SK-N-SH treated with all-trans-retinoic acid at 6 μM for 48 hours (cell line): ENCODE data around the gene BLNK.

Source experiments
- ATAC-seq: fragments of 200-7000 bp; cut with Tn5 transposase; 3 replicates; pipeline ENCODE4 v1.9.1; 2020; ENCODE audit warnings: mild to moderate bottlenecking, moderate library complexity
- ARNTL ChIP-seq: fragments of 450-650 bp; formaldehyde crosslinking; IDR thresholded peaks from 2 replicates; pipeline ENCODE4 v1.5.0; 2020; ENCODE audit warnings: low read depth, mild to moderate bottlenecking, moderate library complexity, borderline replicate concordance
- BACH2 ChIP-seq: fragments of 250-450 bp; sonication (Bioruptor Pico); IDR thresholded peaks from 2 replicates; pipeline ENCODE4 v1.9.0; 2021; ENCODE audit warnings: mild to moderate bottlenecking, borderline replicate concordance
- CSDC2 ChIP-seq: fragments of 250-450 bp; sonication (Bioruptor Pico); IDR thresholded peaks from 2 replicates; pipeline ENCODE4 v1.5.0; 2020; ENCODE audit warnings: mild to moderate bottlenecking, moderate library complexity
- ESRRG ChIP-seq: fragments of 250-450 bp; sonication (Bioruptor Pico); IDR thresholded peaks from 2 replicates; pipeline ENCODE4 v1.6.1; 2021; ENCODE audit warnings: mild to moderate bottlenecking
- GLIS3 ChIP-seq: fragments of 250-450 bp; sonication (Bioruptor Pico); IDR thresholded peaks from 2 replicates; pipeline ENCODE4 v1.5.0; 2020; ENCODE audit warnings: mild to moderate bottlenecking, moderate library complexity
- ISL1 ChIP-seq: fragments of 250-450 bp; sonication (Bioruptor Pico); IDR thresholded peaks from 2 replicates; pipeline ENCODE4 v2.1.2; 2022; ENCODE audit warnings: mild to moderate bottlenecking, moderate library complexity
- OSR1 ChIP-seq: fragments of 250-450 bp; sonication (Bioruptor Pico); IDR thresholded peaks from 2 replicates; pipeline ENCODE4 v1.8.0; 2022; ENCODE audit warnings: moderate library complexity, mild to moderate bottlenecking, inconsistent platforms
- RARB ChIP-seq: fragments of 250-450 bp; sonication (Bioruptor Pico); IDR thresholded peaks from 2 replicates; pipeline ENCODE4 v1.8.0; 2021; ENCODE audit warnings: mild to moderate bottlenecking, moderate library complexity
- SNAI2 ChIP-seq: fragments of 250-450 bp; sonication (Bioruptor Pico); IDR thresholded peaks from 2 replicates; pipeline ENCODE4 v1.5.0; 2020; ENCODE audit warnings: mild to moderate bottlenecking, moderate library complexity
- TCF4 ChIP-seq: fragments of 250-450 bp; sonication (Bioruptor Pico); IDR thresholded peaks from 2 replicates; pipeline ENCODE4 v1.8.0; 2021; ENCODE audit warnings: mild to moderate bottlenecking, moderate library complexity, borderline replicate concordance
- TOX ChIP-seq: fragments of 250-450 bp; sonication (Bioruptor Pico); IDR thresholded peaks from 2 replicates; pipeline ENCODE4 v1.8.0; 2021; ENCODE audit warnings: mild to moderate bottlenecking, moderate library complexity, borderline replicate concordance
- ZC3H10 ChIP-seq: fragments of 250-450 bp; sonication (Bioruptor Pico); IDR thresholded peaks from 2 replicates; pipeline ENCODE4 v1.5.1; 2021; ENCODE audit warnings: mild to moderate bottlenecking, moderate library complexity
- ZFP3 ChIP-seq: fragments of 250-450 bp; sonication (Bioruptor Pico); IDR thresholded peaks from 2 replicates; pipeline ENCODE4 v1.5.0; 2020; ENCODE audit warnings: mild to moderate bottlenecking, moderate library complexity
- ZFP30 ChIP-seq: fragments of 450-650 bp; formaldehyde crosslinking; IDR thresholded peaks from 2 replicates; pipeline ENCODE4 v1.5.0; 2022; ENCODE audit warnings: mild to moderate bottlenecking, moderate library complexity
- ZNF565 ChIP-seq: fragments of 450-650 bp; formaldehyde crosslinking; conservative IDR thresholded peaks from 2 replicates; pipeline ENCODE4 v1.5.0; 2020; ENCODE audit warnings: low read depth, mild to moderate bottlenecking, moderate library complexity
- ZNF70 ChIP-seq: fragments of 450-650 bp; formaldehyde crosslinking; IDR thresholded peaks from 2 replicates; pipeline ENCODE4 v1.5.0; 2020; ENCODE audit warnings: mild to moderate bottlenecking, moderate library complexity
- ZNF8 ChIP-seq: fragments of 450-650 bp; formaldehyde crosslinking; IDR thresholded peaks from 2 replicates; pipeline ENCODE4 v1.5.0; 2020; ENCODE audit warnings: mild to moderate bottlenecking, moderate library complexity
- TF ChIP-seq, protein P1 (sequence below): fragments of 250-450 bp; sonication (Bioruptor Pico); IDR thresholded peaks from 2 replicates; pipeline ENCODE4 v1.5.1; 2020; ENCODE audit warnings: low read depth, mild to moderate bottlenecking, moderate library complexity
- TF ChIP-seq, protein P2 (sequence below): fragments of 250-450 bp; sonication (Bioruptor Pico); IDR thresholded peaks from 2 replicates; pipeline ENCODE4 v1.5.0; 2020; ENCODE audit warnings: mild to moderate bottlenecking, moderate library complexity
- TF ChIP-seq, protein P3 (sequence below): fragments of 250-450 bp; sonication (Bioruptor Pico); IDR thresholded peaks from 2 replicates; pipeline ENCODE4 v1.8.0; 2020; ENCODE audit warnings: mild to moderate bottlenecking, moderate library complexity, borderline replicate concordance
- TF ChIP-seq, protein P4 (sequence below): fragments of 250-450 bp; sonication (Bioruptor Pico); IDR thresholded peaks from 2 replicates; pipeline ENCODE4 v1.5.1; 2021; ENCODE audit warnings: mild to moderate bottlenecking, moderate library complexity

The BLNK gene

DNA sequence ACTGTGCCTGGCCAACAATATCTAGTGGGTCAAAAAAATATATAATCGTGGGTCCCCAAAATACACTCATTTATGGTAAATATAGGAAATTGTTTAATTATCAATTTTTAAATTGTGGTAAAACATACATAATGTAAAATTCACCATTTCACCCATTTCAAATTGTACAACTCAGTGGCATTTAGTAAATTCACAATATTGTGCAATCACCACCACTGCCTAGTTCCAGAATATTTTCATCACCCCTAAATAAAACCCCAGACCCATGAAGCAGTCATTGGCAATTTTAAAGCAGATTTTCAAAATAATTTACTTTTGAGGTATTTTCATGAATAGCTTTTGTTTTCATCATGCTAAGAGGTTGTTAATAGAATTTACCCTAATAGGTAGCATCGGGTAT is 10.2 kb downstream of the BLNK start:
- TF ChIP-seq GLIS3 (CRISPR knock-in tag) = no peak
- no peak for TF ChIP-seq ZC3H10
- TF ChIP-seq, all 23 proteins: peak for 0
- ATAC-seq = no peak

DNA sequence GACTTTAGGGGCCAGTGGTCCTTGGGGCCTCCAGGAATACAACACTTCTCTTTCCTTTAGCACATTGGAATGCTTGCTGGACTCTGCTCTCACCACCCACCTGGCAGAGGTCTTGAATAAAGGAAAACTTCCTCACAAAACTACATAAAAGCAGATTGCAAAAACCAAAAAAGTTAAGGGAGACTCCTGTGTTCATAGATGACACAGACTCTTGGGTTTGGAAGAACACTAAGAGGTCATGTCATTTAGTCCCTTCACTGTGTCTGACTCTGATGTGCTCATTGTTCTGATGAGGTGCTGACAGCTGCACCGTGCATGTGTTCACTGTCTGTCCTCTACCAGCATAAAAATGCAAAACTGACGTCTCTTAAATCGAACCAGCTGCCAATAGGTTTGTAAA is 11.4 kb downstream of the BLNK start:
- ATAC-seq = no peak
- TF ChIP-seq TCF4 (no peak), RARB (CRISPR knock-in tag) (no peak), CSDC2 (CRISPR knock-in tag) (no peak), BACH2 (CRISPR knock-in tag) (no peak)
- TF ChIP-seq, protein P1, sequence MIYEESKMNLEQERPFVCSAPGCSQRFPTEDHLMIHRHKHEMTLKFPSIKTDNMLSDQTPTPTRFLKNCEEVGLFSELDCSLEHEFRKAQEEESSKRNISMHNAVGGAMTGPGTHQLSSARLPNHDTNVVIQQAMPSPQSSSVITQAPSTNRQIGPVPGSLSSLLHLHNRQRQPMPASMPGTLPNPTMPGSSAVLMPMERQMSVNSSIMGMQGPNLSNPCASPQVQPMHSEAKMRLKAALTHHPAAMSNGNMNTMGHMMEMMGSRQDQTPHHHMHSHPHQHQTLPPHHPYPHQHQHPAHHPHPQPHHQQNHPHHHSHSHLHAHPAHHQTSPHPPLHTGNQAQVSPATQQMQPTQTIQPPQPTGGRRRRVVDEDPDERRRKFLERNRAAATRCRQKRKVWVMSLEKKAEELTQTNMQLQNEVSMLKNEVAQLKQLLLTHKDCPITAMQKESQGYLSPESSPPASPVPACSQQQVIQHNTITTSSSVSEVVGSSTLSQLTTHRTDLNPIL (CRISPR knock-in tag) = no peak

DNA sequence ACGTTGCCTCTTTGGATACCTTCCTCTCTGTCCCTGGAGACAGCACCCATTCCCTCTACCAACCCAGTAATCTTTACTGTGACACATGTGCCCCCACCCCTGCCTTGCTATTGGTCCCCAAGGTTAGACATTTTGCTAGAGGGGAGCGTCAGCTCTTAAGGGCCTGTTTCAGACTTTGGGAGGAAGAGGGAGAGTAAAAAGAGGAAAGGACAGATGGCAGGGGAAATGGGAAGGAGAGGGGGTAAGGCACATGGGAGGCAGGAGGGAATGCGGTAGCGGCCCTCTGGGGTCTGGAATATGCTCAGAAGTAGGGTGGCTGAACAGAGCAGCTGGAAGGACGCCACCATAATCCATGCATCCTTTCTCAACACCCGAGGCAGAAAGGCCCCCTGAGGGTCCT is 12.2 kb downstream of the BLNK start:
- ATAC-seq = no peak
- TF ChIP-seq BACH2 (CRISPR knock-in tag) (no peak), ZNF565 (no peak), TOX (CRISPR knock-in tag) (no peak), ZFP30 (CRISPR knock-in tag) (no peak), ZNF8 (CRISPR knock-in tag) (no peak), ZNF70 (CRISPR knock-in tag) (no peak), ARNTL (CRISPR knock-in tag) (no peak), OSR1 (CRISPR knock-in tag) (no peak), SNAI2 (CRISPR knock-in tag) (no peak), GLIS3 (CRISPR knock-in tag) (no peak), RARB (CRISPR knock-in tag) (no peak), ESRRG (CRISPR knock-in tag) (no peak)
- TF ChIP-seq, protein P2, sequence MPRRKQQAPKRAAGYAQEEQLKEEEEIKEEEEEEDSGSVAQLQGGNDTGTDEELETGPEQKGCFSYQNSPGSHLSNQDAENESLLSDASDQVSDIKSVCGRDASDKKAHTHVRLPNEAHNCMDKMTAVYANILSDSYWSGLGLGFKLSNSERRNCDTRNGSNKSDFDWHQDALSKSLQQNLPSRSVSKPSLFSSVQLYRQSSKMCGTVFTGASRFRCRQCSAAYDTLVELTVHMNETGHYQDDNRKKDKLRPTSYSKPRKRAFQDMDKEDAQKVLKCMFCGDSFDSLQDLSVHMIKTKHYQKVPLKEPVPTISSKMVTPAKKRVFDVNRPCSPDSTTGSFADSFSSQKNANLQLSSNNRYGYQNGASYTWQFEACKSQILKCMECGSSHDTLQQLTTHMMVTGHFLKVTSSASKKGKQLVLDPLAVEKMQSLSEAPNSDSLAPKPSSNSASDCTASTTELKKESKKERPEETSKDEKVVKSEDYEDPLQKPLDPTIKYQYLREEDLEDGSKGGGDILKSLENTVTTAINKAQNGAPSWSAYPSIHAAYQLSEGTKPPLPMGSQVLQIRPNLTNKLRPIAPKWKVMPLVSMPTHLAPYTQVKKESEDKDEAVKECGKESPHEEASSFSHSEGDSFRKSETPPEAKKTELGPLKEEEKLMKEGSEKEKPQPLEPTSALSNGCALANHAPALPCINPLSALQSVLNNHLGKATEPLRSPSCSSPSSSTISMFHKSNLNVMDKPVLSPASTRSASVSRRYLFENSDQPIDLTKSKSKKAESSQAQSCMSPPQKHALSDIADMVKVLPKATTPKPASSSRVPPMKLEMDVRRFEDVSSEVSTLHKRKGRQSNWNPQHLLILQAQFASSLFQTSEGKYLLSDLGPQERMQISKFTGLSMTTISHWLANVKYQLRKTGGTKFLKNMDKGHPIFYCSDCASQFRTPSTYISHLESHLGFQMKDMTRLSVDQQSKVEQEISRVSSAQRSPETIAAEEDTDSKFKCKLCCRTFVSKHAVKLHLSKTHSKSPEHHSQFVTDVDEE = no peak
- TF ChIP-seq, protein P3, sequence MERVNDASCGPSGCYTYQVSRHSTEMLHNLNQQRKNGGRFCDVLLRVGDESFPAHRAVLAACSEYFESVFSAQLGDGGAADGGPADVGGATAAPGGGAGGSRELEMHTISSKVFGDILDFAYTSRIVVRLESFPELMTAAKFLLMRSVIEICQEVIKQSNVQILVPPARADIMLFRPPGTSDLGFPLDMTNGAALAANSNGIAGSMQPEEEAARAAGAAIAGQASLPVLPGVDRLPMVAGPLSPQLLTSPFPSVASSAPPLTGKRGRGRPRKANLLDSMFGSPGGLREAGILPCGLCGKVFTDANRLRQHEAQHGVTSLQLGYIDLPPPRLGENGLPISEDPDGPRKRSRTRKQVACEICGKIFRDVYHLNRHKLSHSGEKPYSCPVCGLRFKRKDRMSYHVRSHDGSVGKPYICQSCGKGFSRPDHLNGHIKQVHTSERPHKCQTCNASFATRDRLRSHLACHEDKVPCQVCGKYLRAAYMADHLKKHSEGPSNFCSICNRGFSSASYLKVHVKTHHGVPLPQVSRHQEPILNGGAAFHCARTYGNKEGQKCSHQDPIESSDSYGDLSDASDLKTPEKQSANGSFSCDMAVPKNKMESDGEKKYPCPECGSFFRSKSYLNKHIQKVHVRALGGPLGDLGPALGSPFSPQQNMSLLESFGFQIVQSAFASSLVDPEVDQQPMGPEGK = no peak

DNA sequence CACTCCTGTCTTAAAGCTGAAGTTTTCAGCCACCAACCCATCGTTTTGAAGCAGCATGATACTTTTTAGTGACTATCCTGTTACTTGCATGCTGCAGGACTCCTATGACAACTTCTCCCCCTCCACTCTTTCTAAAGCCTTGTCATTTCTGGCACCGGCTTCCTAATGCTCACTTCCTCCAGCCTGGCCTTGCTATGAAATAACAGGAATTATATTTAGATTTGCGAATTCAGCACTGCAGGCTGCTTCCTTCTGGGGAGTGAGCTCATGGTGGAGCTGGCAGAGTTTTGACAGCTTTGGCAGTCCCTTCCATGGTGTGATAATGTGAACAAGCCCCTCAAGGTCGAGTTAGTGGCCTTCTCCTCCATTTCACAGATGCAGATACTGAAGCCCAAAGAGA is 13.4 kb downstream of the BLNK start:
- TF ChIP-seq, protein P4, sequence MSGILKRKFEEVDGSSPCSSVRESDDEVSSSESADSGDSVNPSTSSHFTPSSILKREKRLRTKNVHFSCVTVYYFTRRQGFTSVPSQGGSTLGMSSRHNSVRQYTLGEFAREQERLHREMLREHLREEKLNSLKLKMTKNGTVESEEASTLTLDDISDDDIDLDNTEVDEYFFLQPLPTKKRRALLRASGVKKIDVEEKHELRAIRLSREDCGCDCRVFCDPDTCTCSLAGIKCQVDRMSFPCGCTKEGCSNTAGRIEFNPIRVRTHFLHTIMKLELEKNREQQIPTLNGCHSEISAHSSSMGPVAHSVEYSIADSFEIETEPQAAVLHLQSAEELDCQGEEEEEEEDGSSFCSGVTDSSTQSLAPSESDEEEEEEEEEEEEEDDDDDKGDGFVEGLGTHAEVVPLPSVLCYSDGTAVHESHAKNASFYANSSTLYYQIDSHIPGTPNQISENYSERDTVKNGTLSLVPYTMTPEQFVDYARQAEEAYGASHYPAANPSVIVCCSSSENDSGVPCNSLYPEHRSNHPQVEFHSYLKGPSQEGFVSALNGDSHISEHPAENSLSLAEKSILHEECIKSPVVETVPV = no peak
- TF ChIP-seq ISL1 (CRISPR knock-in tag) = no peak
- no peak for TF ChIP-seq CSDC2 (CRISPR knock-in tag)
- TF ChIP-seq, protein P1 (CRISPR knock-in tag) = no peak
- TF ChIP-seq ZFP3 = no peak
- TF ChIP-seq, protein P3 = no peak
- TF ChIP-seq TOX (CRISPR knock-in tag) = no peak
- ATAC-seq = no peak
